Uterus (tissue), 4 donors: ENCODE measurements around the gene TMC6. TPM values are rescaled to one million over a fixed set of nuclear protein-coding genes. Genes with fewer than 3 reads are reported as not detected.

Source experiments
- DNase-seq, 2 donors: peaks; one replicate each; pipeline ENCODE4 v3.0.0-alpha.2; 2019 to 2020
- H3K27ac ChIP-seq, 2 donors: fragments of 200-600 bp; sonication (generic); 1 replicate in 1 of 2; 2 replicates in 1 of 2; pipeline ENCODE4 v1.5.1; 2016 to 2018
- H3K27me3 ChIP-seq, 2 donors: fragments of 200-600 bp; sonication (generic); one replicate each; pipeline ENCODE4 v1.5.1; 2018 to 2019; ENCODE audit warnings: control low read depth in 1 of 2
- H3K36me3 ChIP-seq, 2 donors: fragments of 200-600 bp; sonication (generic); one replicate each; pipeline ENCODE4 v1.5.1; 2019; ENCODE audit warnings: control low read depth in 1 of 2
- H3K4me1 ChIP-seq, 2 donors: fragments of 200-600 bp; sonication (generic); one replicate each; pipeline ENCODE4 v1.5.1; 2018 to 2019; ENCODE audit warnings: control low read depth in 1 of 2
- H3K4me3 ChIP-seq, 2 donors: fragments of 200-600 bp; sonication (generic); 1 replicate in 1 of 2; 2 replicates in 1 of 2; pipeline ENCODE4 v1.5.1; 2018 to 2019; ENCODE audit warnings: mild to moderate bottlenecking in 1 of 2
- H3K9me3 ChIP-seq, 2 donors: fragments of 200-600 bp; sonication (generic); one replicate each; pipeline ENCODE4 v1.5.1; 2019; ENCODE audit warnings: control low read depth in 1 of 2
- POLR2A ChIP-seq, 2 donors: fragments of 450-650 bp; IDR thresholded peaks; one replicate each; pipeline ENCODE4 v1.6.1; 2016; ENCODE audit warnings: antibody characterized with exemption in 2 of 2, mild to moderate bottlenecking in 1 of 2, moderate library complexity in 1 of 2
- intact Hi-C: fragments of 100-400 bp; cut with DNase I; formaldehyde crosslinking; loops from one replicate; pipeline ENCODE4 v1.15.1; 2023; ENCODE audit warnings: low total_unique reads
- total RNA-seq, 4 donors: library from RNA; depleted of rRNA in 3 of 4; stranded (reverse); fragments of >200 nt in 3 of 4; gene quantifications; one replicate each; pipeline versions ENCODE4 v1.1.0 to v1.2.4, GENCODE V29; 2014 to 2023
- TF ChIP-seq, protein P1 (sequence below), 4 experiments: fragments of 200-600 bp in 2 of 4; fragments of 450-650 bp in 2 of 4; sonication (generic) in 2 of 4; IDR thresholded peaks; one replicate each; pipeline ENCODE4 v1.5.1; 2016 to 2019; ENCODE audit warnings: antibody characterized with exemption in 4 of 4, mild to moderate bottlenecking in 2 of 4, moderate library complexity in 1 of 4
- donor health status: DM: yes; HTN: yes; CAD: no.

TMC6 gene
- total RNA-seq, 4 donors from 2014 or later: 8.2 to 56.1 (median 16.1) TPM

DNA sequence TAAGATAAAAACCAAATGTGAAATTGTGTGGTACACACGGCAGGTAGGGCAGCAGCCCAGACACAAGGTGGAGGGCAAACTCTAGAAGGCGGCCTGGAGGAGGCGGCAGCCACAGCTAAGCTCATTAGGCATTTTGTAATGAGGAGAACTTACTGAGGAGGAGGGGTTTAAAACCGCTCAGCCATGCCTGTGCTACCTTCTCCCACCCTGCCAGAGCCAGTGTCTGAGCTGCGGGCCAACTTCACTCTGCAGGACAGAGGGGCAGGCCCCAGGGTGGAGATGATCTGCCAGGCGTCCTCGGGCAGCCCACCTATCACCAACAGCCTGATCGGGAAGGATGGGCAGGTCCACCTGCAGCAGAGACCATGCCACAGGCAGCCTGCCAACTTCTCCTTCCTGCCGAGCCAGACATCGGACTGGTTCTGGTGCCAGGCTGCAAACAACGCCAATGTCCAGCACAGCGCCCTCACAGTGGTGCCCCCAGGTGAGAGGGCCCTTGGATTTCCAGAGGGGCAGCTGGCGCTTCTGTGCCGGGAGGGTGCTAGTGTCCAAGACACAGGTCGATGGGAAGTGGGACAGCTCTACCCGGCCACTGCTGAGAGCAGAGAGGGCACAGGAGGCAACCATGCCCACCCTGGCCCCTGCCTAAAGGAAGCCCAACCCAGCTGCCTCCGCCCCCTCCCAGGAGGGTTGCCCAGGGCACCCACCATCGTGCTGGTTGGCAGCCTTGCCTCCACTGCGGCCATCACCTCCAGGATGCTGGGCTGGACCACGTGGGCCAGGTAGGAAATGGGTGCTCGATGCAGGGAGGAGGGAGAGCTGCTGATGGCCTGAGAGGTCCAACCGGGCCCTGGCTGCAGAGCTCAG, 35.6 kb upstream of the TMC6 start:
- Histone ChIP-seq H3K27ac (no peak overlapping the region), H3K4me1 (no peaks in the 10 kb centered on the region), H3K4me3 (no peak overlapping the region), H3K36me3 (no peaks in the 10 kb centered on the region), H3K27me3 (no peaks in the 10 kb centered on the region), H3K9me3 (no peaks in the 10 kb centered on the region)
- no peak for DNase-seq
- TF ChIP-seq, protein P1, sequence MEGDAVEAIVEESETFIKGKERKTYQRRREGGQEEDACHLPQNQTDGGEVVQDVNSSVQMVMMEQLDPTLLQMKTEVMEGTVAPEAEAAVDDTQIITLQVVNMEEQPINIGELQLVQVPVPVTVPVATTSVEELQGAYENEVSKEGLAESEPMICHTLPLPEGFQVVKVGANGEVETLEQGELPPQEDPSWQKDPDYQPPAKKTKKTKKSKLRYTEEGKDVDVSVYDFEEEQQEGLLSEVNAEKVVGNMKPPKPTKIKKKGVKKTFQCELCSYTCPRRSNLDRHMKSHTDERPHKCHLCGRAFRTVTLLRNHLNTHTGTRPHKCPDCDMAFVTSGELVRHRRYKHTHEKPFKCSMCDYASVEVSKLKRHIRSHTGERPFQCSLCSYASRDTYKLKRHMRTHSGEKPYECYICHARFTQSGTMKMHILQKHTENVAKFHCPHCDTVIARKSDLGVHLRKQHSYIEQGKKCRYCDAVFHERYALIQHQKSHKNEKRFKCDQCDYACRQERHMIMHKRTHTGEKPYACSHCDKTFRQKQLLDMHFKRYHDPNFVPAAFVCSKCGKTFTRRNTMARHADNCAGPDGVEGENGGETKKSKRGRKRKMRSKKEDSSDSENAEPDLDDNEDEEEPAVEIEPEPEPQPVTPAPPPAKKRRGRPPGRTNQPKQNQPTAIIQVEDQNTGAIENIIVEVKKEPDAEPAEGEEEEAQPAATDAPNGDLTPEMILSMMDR (IDR thresholded peaks at IDR 0.05): no peak
- TF ChIP-seq POLR2A (IDR thresholded peaks at IDR 0.05): no peak
- intact Hi-C loops: no loop called here

DNA sequence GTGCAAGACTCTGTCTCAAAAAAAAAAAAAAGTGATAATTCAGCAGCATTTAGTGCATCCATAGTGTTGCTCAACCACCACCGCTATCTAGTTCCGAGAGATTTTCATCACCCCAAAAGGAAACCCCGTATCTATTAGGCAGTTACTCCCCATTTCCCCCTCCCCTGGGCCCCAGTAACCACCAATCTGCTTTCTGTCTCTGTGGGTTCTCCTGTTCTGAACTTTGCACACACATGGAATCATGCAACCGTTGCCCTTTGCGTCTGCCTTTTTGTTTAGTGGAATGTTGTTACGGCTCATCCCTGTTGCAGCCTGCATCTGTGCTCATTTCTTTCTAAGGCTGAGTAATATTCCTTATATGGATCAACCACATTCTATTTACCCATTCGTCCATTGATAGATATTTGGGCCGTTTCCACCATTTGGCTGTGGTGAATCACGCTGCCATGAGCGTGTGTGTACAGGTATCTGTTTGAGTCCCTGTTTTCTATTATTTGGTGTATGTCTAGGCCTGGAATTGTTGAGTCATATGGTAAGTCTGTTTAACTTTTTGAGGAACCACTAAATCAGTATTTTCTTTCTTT, 31.1 kb upstream of the TMC6 start:
- Histone ChIP-seq H3K9me3 (no peaks in the 10 kb centered on the region), H3K27ac (no peak overlapping the region), H3K27me3 (no peaks in the 10 kb centered on the region), H3K4me1 (no peaks in the 10 kb centered on the region), H3K36me3 (no peaks in the 10 kb centered on the region), H3K4me3 (no peak overlapping the region)
- TF ChIP-seq, protein P1 (IDR thresholded peaks at IDR 0.05): no peak
- no peak for TF ChIP-seq POLR2A (IDR thresholded peaks at IDR 0.05)
- no peak for DNase-seq
- intact Hi-C loops: no loop called here

DNA sequence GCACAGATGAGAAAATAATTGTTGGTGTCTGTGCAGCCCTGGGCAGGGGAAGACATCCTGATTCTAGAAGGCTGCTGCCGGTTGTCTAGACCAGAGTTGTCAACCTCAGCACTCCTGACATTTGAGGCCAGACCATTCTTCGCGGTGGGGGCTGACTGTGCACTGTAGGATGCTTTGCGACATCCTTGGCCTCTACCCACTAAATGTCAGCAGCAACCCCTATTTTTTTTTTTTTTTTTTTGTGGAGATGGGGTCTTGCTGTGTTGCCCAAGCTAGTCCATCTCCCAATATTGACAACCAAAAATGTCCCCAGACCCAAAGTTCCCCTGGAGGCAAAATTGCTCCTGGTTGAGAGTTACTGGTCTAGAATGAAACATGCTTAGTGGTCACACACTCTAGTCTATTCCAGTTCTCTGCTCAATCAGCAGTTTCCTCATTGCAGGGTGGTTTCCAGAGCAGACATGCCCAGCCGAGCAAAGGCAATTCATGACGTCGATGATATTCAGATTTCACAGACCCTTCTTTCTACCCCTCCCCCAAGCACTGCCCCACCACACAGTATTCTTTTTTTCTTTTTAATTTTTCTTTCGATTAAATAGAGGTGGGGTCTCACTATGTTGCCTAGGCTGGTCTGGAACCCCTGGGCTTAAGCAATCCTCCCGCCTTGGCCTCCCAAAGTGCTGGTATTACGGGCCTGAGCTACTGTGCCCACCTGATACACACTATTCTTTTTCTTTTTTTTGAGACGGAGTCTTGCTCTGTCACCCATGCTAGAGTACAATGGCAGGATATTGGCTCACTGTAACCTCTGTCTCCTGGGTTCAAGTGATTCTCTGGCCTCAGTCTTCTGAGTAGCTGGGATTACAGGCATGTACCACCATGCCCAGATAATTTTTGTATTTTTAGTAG, 26.6 kb upstream of the TMC6 start:
- DNase-seq: no peak
- H3K27ac ChIP-seq: no peak overlapping the region
- intact Hi-C loops: no loop called here
- H3K36me3 ChIP-seq: no peaks in the 10 kb centered on the region
- no peaks in the 10 kb centered on the region for H3K4me1 ChIP-seq
- TF ChIP-seq, protein P1 (IDR thresholded peaks at IDR 0.05): no peak
- H3K4me3 ChIP-seq: no peak overlapping the region
- H3K27me3 ChIP-seq: no peaks in the 10 kb centered on the region
- H3K9me3 ChIP-seq: no peaks in the 10 kb centered on the region

DNA sequence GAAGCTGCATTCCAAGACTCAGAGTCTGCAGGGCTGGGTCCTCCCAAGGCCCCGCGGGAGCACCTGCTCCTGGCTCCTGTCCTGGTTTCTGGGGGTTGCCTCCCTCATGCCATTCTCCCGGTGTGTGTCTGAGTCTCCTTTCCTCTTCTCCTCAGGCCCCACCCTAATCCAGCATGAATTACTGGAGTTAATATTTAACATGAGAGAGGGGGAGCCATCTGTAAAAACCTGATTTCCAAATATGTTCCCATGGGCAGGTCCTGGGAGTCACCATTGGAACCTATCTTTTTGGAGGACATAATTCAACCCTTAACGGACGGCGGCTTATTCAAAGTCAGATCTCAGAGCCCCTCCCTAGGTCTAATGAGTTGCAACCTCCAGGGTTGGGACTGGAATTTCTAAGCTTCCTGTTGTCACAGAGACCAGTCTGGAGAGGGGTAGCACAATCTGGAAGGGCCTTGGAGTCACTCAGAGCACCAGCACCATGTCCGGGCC, 23.0 kb upstream of the TMC6 start:
- Histone ChIP-seq H3K9me3 (no peaks in the 10 kb centered on the region), H3K36me3 (no peaks in the 10 kb centered on the region), H3K27me3 (no peaks in the 10 kb centered on the region), H3K4me3 (no peak overlapping the region), H3K27ac (no peak overlapping the region), H3K4me1 (no peaks in the 10 kb centered on the region)
- no peak for TF ChIP-seq POLR2A (IDR thresholded peaks at IDR 0.05)
- DNase-seq: no peak
- intact Hi-C loops: no loop called here

DNA sequence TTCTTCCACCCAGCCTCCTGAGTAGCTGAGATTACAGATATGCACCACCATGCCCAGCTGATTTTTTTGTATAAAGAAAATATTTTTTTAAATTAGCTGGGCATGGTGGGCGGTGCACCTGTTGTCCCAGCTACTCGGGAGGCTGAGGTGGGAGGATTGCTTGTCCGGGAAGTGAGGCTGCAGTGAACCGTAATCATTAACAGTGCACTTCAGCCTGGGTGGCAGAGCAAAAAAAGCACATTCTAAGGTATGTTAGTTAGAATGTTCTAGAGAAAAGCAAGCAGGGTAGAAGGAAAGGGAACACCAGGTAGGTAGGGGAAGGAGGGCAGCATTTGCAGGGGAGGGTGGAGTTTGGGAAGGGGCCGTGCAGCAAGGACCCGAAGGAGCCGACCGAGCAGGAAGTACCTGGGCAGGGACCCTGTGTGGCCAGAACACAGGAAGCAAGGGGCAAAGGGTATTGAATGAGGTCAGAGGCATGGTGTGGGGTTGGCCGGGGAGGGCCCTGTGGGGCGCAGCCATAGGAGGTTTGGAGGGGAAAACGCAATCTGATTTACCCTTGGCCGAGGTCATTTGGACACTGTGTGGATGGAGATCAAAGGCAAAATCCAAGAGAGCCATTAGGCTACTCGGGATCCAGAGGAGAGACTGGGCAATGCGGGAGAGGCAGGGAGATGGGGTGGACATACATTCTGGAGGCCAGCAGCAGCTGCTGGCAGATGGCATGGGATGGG, 19.9 kb upstream of the TMC6 start:
- H3K27ac ChIP-seq: no peak overlapping the region
- H3K9me3 ChIP-seq: no peaks in the 10 kb centered on the region
- no peaks in the 10 kb centered on the region for H3K36me3 ChIP-seq
- intact Hi-C loops: no loop called here
- no peak overlapping the region for H3K4me3 ChIP-seq
- no peak for TF ChIP-seq POLR2A (IDR thresholded peaks at IDR 0.05)
- DNase-seq: no peak
- H3K4me1 ChIP-seq: peaks cover 0 to 4% of the 10 kb centered on the region in 2 donors
- no peaks in the 10 kb centered on the region for H3K27me3 ChIP-seq
